ENCODE data around the gene TRPC4AP. TPM values are rescaled to one million over a fixed set of nuclear protein-coding genes. Genes with fewer than 3 reads are reported as not detected.

TRPC4AP gene
- total RNA-seq, 1 donor = 91.7 TPM

DNA sequence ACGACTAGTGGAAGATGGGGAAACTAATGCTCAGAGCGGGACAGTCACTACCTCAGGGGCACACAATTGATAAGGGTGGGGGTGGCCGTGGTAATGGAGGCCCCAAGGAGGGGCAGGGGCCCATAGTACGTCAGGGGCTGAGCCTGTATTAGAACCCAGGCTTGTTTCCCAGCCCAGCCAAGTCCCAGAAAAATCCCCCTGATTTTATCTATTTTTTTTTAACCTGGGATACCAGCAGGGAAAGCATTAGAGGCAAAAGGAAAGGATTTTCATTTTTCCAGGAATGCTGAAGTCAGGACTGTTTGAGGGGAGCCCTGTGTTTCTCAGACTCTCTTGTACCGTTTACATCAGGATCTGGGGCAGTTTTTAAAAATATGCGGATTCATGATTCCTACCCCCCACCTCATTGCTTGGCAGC is 136.6 kb downstream of the TRPC4AP start:
- peak overlapping the region; percentile 87 for H3K4me3 ChIP-seq (ENCODE audit: low read depth, low read length)
- TF ChIP-seq, protein P1, sequence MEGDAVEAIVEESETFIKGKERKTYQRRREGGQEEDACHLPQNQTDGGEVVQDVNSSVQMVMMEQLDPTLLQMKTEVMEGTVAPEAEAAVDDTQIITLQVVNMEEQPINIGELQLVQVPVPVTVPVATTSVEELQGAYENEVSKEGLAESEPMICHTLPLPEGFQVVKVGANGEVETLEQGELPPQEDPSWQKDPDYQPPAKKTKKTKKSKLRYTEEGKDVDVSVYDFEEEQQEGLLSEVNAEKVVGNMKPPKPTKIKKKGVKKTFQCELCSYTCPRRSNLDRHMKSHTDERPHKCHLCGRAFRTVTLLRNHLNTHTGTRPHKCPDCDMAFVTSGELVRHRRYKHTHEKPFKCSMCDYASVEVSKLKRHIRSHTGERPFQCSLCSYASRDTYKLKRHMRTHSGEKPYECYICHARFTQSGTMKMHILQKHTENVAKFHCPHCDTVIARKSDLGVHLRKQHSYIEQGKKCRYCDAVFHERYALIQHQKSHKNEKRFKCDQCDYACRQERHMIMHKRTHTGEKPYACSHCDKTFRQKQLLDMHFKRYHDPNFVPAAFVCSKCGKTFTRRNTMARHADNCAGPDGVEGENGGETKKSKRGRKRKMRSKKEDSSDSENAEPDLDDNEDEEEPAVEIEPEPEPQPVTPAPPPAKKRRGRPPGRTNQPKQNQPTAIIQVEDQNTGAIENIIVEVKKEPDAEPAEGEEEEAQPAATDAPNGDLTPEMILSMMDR (IDR thresholded peaks at IDR 0.05; ENCODE audit: insufficient read depth, low read length) = no peak
- DNase-seq (ENCODE audit: low read depth) = no peak

DNA sequence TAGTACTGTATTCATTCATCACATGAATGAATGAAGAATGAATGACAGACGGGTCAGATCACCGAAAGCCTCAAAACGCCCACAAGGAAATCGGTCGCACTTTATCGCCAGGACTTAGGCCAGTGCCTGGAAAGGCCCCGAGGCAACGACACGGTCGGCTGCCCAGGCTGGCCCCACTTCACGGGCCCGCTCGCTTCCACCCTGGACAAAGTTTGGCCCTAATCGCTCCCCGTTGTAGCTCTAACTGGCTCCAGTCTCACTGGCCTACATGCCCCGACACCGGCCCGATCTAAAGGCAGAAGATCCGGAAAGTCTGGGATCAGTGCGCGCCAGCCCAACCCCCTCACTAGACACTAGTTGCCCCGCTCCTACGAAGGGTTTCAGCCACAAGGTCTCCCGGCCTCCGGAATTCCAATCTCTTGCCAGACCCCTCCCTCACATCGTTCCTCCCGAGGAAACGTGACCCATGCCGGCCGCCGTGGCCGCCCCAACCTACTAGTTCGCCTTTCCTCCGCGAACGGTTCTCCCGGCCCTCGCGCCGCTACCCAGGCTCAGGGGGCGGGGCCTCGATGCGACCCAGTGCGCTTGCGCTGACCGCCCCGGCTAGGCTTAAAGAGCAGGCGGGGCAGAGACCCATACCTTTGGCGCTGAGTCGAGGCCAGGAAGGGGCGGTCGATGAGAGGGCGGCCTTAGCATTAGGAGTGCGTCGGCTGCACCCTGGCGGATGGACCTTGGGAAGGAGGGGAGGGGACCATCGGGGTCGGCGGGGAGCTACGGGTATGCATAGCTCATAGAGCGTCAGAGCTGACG is 137.2 kb downstream of the TRPC4AP start, which contains the start of the genes GSS and MYH7B:
TSS of gene GSS (minus strand) at position 576 of the 810 bp plus-strand sequence. CDS start 3,954 bp downstream, outside the sequence.
TSS of gene MYH7B (plus strand) at position 638 of the 810 bp plus-strand sequence. CDS start 22,138 bp downstream, outside the sequence.
- TF ChIP-seq, protein P1 (IDR thresholded peaks at IDR 0.05; ENCODE audit: insufficient read depth, low read length) = peak; percentile 58
- peak; percentile 95 for DNase-seq (ENCODE audit: low read depth)

DNA sequence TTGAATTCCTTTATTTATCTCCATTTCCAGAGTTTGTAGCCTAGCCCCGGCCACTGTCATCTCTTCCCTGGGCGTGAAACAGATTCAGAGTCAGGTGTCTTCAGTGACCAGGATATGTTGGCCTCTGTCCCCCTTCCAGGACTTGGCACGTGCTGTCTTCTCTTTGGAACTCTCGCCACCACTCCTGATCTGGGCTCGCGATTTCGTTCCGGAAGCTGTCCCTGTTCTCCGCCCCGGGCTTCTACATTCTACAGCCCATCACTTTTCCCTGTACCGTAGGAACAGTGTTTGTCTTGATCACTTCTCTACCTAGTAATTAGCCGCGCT is 137.7 kb downstream of the TRPC4AP start:
- no peak for DNase-seq (ENCODE audit: low read depth)
- H3K4me3 ChIP-seq (ENCODE audit: low read depth, low read length) = peak overlapping the region; percentile 87
- TF ChIP-seq, protein P1 (IDR thresholded peaks at IDR 0.05; ENCODE audit: insufficient read depth, low read length) = no peak

More for the DNA sequence above, 137.2 kb downstream of the TRPC4AP start, which contains the start of the genes GSS and MYH7B:
- peak within 1 kb of the TSS; percentile 87 for H3K4me3 ChIP-seq (ENCODE audit: low read depth, low read length)

DNA sequence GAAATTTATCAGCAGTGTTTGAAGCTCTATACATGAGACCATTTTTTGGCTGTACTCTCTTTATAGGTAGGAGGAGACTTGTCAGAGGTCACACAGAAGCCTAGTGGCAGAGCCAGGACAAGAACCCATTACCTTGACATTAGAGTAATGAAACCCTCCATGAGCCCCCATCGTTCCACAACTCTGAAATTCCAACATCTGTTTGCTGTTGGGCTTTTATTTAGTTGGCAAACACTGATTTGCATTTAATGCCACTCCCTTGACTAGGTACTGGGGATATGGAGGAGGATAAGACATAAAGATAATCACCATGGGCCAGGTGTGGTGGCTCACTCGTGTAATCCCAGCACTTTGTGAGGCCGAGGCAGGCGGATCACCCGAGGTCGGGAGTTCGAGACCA is 138.6 kb downstream of the TRPC4AP start:
- TF ChIP-seq, protein P1 (IDR thresholded peaks at IDR 0.05; ENCODE audit: insufficient read depth, low read length) = no peak
- DNase-seq (ENCODE audit: low read depth) = no peak
- H3K4me3 ChIP-seq (ENCODE audit: low read depth, low read length) = no peak overlapping the region

DNA sequence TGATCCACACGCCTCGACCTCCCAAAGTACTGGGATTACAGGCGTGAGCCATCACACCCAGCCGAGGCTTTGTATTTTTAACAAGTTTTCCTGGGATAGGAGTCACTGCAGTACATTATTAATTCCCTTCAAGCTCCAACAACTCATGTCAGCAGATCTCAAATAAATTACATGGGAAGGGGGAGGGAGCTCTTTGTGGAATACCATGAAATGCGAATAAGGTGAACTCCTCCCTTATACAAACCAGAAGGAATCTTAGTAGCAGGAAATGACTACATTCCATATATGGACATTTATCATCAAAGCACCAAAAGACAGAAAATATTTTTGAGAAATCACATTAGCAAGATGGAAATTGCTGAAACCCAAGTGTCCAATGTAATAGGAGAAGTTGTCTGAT is 139.9 kb downstream of the TRPC4AP start:
- H3K4me3 ChIP-seq (ENCODE audit: low read depth, low read length) = no peak overlapping the region
- TF ChIP-seq, protein P1 (IDR thresholded peaks at IDR 0.05; ENCODE audit: insufficient read depth, low read length) = no peak
- DNase-seq (ENCODE audit: low read depth) = no peak

Small RNA genes lying within 50 kb of the gene (small RNA-seq; reads per million reads assigned to genes)
- 1.3 reads per million, percentile 47 among the genes with 10 or more reads in this experiment for gene MIR499A
- not detected for gene RF00275
- not detected for gene RNU6-407P

Other genes starting within 250 kb of the TRPC4AP start
- gene GGT7, start 220.0 kb downstream of the TRPC4AP start, total RNA-seq (ENCODE audit: low replicate concordance) = 5.2 and 6.5 TPM in 2 replicates
- 32.3 and 65.3 TPM in 2 replicates for gene ACSS2, start 216.2 kb downstream of the TRPC4AP start, total RNA-seq (ENCODE audit: low replicate concordance)
- gene GSS, start 137.0 kb downstream of the TRPC4AP start, total RNA-seq (ENCODE audit: low replicate concordance) = 47.8 and 57.8 TPM in 2 replicates
- gene MYH7B, start 136.9 kb downstream of the TRPC4AP start, total RNA-seq (ENCODE audit: low replicate concordance) = 0.25 TPM in 1 of 2 replicates, not detected in the other
- gene EDEM2, start 54.5 kb upstream of the TRPC4AP start, total RNA-seq (ENCODE audit: low replicate concordance) = 16.7 and 34.1 TPM in 2 replicates
- gene PROCR, start 79.3 kb upstream of the TRPC4AP start, total RNA-seq (ENCODE audit: low replicate concordance) = 62.2 and 106 TPM in 2 replicates
- 0.16 and 0.81 TPM in 2 replicates for gene MMP24, start 133.9 kb upstream of the TRPC4AP start, total RNA-seq (ENCODE audit: low replicate concordance)
- 18.3 and 28.7 TPM in 2 replicates for gene MMP24OS, start 185.3 kb upstream of the TRPC4AP start, total RNA-seq (ENCODE audit: low replicate concordance)
- gene EIF6, start 192.0 kb upstream of the TRPC4AP start, total RNA-seq (ENCODE audit: low replicate concordance) = 17.0 and 120 TPM in 2 replicates
- gene FAM83C, start 199.6 kb upstream of the TRPC4AP start, total RNA-seq (ENCODE audit: low replicate concordance) = not detected in 2 replicates

All from fibroblast of the aortic adventitia (primary cell).